Left renal pelvis (tissue), 4 donors: Measurements from ENCODE around the gene GLIPR1. TPM values are rescaled to one million over a fixed set of nuclear protein-coding genes. Genes with fewer than 3 reads are reported as not detected.

Source experiments
- DNase-seq, 4 donors: peaks; one replicate each; pipeline ENCODE4 v3.0.0-alpha.2; 2013; ENCODE audit warnings: low read depth in 4 of 4, low spot score in 3 of 4
- polyA plus RNA-seq, 4 donors: library from polyadenylated mRNA; unstranded; fragments of 120-200 nt; gene quantifications; one replicate each; pipeline ENCODE4 v1.2.1, GENCODE V29; 2013; ENCODE audit not compliant: insufficient read length in 4 of 4

Gene GLIPR1
- polyA plus RNA-seq, 4 donors: 12.4 to 55.8 (median 18.7) TPM

- no peak for DNase-seq
These were observed 72.8 kb downstream of the GLIPR1 start for GRCh38 chr12:75553398-75553797.

Other genes starting within 250 kb of the GLIPR1 start
- 1 to 10 TPM; 7.1 to 8.3 (median 8.0) TPM for gene CAPS2, start 150.4 kb upstream of the GLIPR1 start, polyA plus RNA-seq
- gene GLIPR1L1, start 146.1 kb upstream of the GLIPR1 start, polyA plus RNA-seq: under 1 TPM in 3 of 4 donors, not detected in 1; 0.33 to 0.85 (median 0.70) TPM
- gene GLIPR1L2, start 89.7 kb upstream of the GLIPR1 start, polyA plus RNA-seq: 1 to 10 TPM; 2.6 to 3.6 (median 3.2) TPM
- gene KRR1, start 30.9 kb downstream of the GLIPR1 start, polyA plus RNA-seq: 100 to 1,000 TPM in 1 of 4 donors, 10 to 100 TPM in 3; 82.1 to 111 (median 83.6) TPM